Measurements from ENCODE around the gene HELZ2. TPM values are rescaled to one million over a fixed set of nuclear protein-coding genes. Genes with fewer than 3 reads are reported as not detected.

HELZ2 gene
- total and polyA plus RNA-seq, 8 donors, result 14.0 to 53.3 (median 22.2) TPM

- intact Hi-C loops (cut with DNase I), result no loop called here
- Histone ChIP-seq H3K4me1 (peaks cover 0 to 14% of the 10 kb centered on the region in 2 donors), H3K4me3 (no peak overlapping the region), H3K36me3 (peaks cover 0 to 97% of the 10 kb centered on the region in 2 donors), H3K27ac (no peak overlapping the region), H3K9me3 (no peaks in the 10 kb centered on the region), H3K27me3 (peaks cover 0 to 23% of the 10 kb centered on the region in 2 donors)
- no peak for DNase-seq
- no peak for TF ChIP-seq CTCF (IDR thresholded peaks at IDR 0.05)
- ATAC-seq, result no peak
Measured at GRCh38 chr20:63563225-63563935, 10.7 kb downstream of the HELZ2 start.

GRCh38 chr20:63562461-63563224, 11.4 kb downstream of the HELZ2 start:
- Histone ChIP-seq H3K4me3 (no peak overlapping the region), H3K27ac (no peak overlapping the region), H3K27me3 (peaks cover 0 to 23% of the 10 kb centered on the region in 2 donors), H3K4me1 (peaks cover 0 to 7% of the 10 kb centered on the region in 2 donors), H3K36me3 (peaks cover 0 to 97% of the 10 kb centered on the region in 2 donors), H3K9me3 (no peaks in the 10 kb centered on the region)
- DNase-seq, result no peak
- no peak for TF ChIP-seq CTCF (IDR thresholded peaks at IDR 0.05)
- ATAC-seq, result no peak
- intact Hi-C loops (cut with DNase I), result no loop called here

GRCh38 chr20:63561624-63562396, 12.2 kb downstream of the HELZ2 start:
- Histone ChIP-seq H3K27ac (no peak overlapping the region), H3K27me3 (peaks cover 0 to 23% of the 10 kb centered on the region in 2 donors), H3K36me3 (peaks cover 0 to 93% of the 10 kb centered on the region in 2 donors), H3K4me1 (no peaks in the 10 kb centered on the region), H3K4me3 (no peak overlapping the region), H3K9me3 (no peaks in the 10 kb centered on the region)
- ATAC-seq (no peak), DNase-seq (no peak)
- no peak for TF ChIP-seq CTCF (IDR thresholded peaks at IDR 0.05)
- intact Hi-C loops (cut with DNase I), result no loop called here

GRCh38 chr20:63560856-63561609, 13.0 kb downstream of the HELZ2 start:
- no peak overlapping the region for H3K4me3 ChIP-seq
- no peaks in the 10 kb centered on the region for H3K4me1 ChIP-seq
- DNase-seq (no peak), ATAC-seq (no peak)
- peaks cover 0 to 23% of the 10 kb centered on the region in 2 donors for H3K27me3 ChIP-seq
- no peak overlapping the region for H3K27ac ChIP-seq
- TF ChIP-seq CTCF (IDR thresholded peaks at IDR 0.05), result no peak
- no peaks in the 10 kb centered on the region for H3K9me3 ChIP-seq
- intact Hi-C loops (cut with DNase I), result no loop called here
- H3K36me3 ChIP-seq, result peaks cover 0 to 85% of the 10 kb centered on the region in 2 donors

All from left lung (tissue), 10 donors.